Fibroblast of the aortic adventitia (primary cell): ENCODE data around the gene PPM1D. TPM values are rescaled to one million over a fixed set of nuclear protein-coding genes. Genes with fewer than 3 reads are reported as not detected.

Experiments used
- DNase-seq: peaks from one replicate; pipeline ENCODE4 v3.0.0-alpha.2; 2010; ENCODE audit warnings: low read depth
- H3K4me3 ChIP-seq: 2 replicates; pipeline ENCODE4 v1.5.1; 2011; ENCODE audit warnings: low read depth, mild to moderate bottlenecking, control low read depth, low read length, moderate library complexity
- CTCF ChIP-seq: IDR thresholded peaks from 2 replicates; pipeline ENCODE4 v1.5.1; 2011; ENCODE audit warnings: mild to moderate bottlenecking, low read length, control low read depth, inconsistent platforms; ENCODE audit not compliant: insufficient read depth
- total RNA-seq: library from RNA; depleted of rRNA; stranded (reverse); fragments of >200 nt; gene quantifications from 2 replicates; pipeline ENCODE4 v1.2.3, GENCODE V29; 2012; ENCODE audit warnings: low replicate concordance

The PPM1D gene
- total RNA-seq, 1 donor: 8.7 TPM

- DNase-seq: no peak
- no peak overlapping the region for H3K4me3 ChIP-seq
- TF ChIP-seq CTCF: no peak
These were observed 39.1 kb upstream of the PPM1D start for GRCh38 chr17:60560860-60561257.

GRCh38 chr17:60562421-60562820 is 37.6 kb upstream of the PPM1D start:
- no peak overlapping the region for H3K4me3 ChIP-seq
- TF ChIP-seq CTCF: no peak
- no peak for DNase-seq

- no peak overlapping the region for H3K4me3 ChIP-seq
- no peak for DNase-seq
- TF ChIP-seq CTCF: no peak
These were observed 36.2 kb upstream of the PPM1D start for GRCh38 chr17:60563743-60564142.

GRCh38 chr17:60565233-60565632 is 34.8 kb upstream of the PPM1D start:
- no peak for TF ChIP-seq CTCF
- DNase-seq: no peak
- no peak overlapping the region for H3K4me3 ChIP-seq

- TF ChIP-seq CTCF: peak; percentile 18
- no peak overlapping the region for H3K4me3 ChIP-seq
- peak; percentile 93 for DNase-seq
These were observed 26.5 kb upstream of the PPM1D start for GRCh38 chr17:60573236-60574051.

GRCh38 chr17:60577147-60577915 is 22.7 kb upstream of the PPM1D start:
- H3K4me3 ChIP-seq: peak overlapping the region; percentile 60
- DNase-seq: peak; percentile 75
- peak; percentile 36 for TF ChIP-seq CTCF
